Measurements from ENCODE around the gene TSR3.

TSR3 gene

GRCh38 chr16:1346422-1347285 is 5.0 kb downstream of the TSR3 start:
- H3K4me1 ChIP-seq (ENCODE audit: insufficient read depth, low read length, poor library complexity, severe bottlenecking), result peaks cover 4% of the 10 kb centered on the region
- H4K20me1 ChIP-seq (ENCODE audit: insufficient read depth, low read length, poor library complexity, severe bottlenecking), result no peaks in the 10 kb centered on the region

GRCh38 chr16:1345651-1346421 is 5.8 kb downstream of the TSR3 start:
- TF ChIP-seq CTCF (conservative IDR thresholded peaks at IDR 0.05; ENCODE audit: low read length) (no peak), EZH2phosphoT487 (IDR thresholded peaks at IDR 0.05; ENCODE audit: borderline replicate concordance) (no peak)
- no peaks in the 10 kb centered on the region for H4K20me1 ChIP-seq (ENCODE audit: insufficient read depth, low read length, poor library complexity, severe bottlenecking)
- H2AFZ ChIP-seq (ENCODE audit: low read length), result no peak overlapping the region

More at GRCh38 chr16:1346422-1347285, 5.0 kb downstream of the TSR3 start:
- Histone ChIP-seq H3K79me2 (ENCODE audit: insufficient read depth, low read length) (peaks cover 11% of the 10 kb centered on the region; the same call in 1 of the 2 replicates), H2AFZ (ENCODE audit: low read length) (no peak overlapping the region), H3K9me3 (ENCODE audit: insufficient read depth, low read depth, low read length) (no peaks in the 10 kb centered on the region), H3K9ac (ENCODE audit: low read depth, low read length, poor library complexity, severe bottlenecking) (no peak overlapping the region), H3K4me3 (ENCODE audit: low read length, poor library complexity, severe bottlenecking) (no peak overlapping the region), H3K4me2 (ENCODE audit: low read depth, low read length, poor library complexity, severe bottlenecking) (no peak overlapping the region), H3F3A (ENCODE audit: low read depth) (no peaks in the 10 kb centered on the region), H3K9me2 (replicated peaks; ENCODE audit: low read depth, low read length) (no peaks in the 10 kb centered on the region), H3K36me3 (ENCODE audit: insufficient read depth, low read length) (no peaks in the 10 kb centered on the region), H3K27me3 (ENCODE audit: insufficient read depth, low read length, poor library complexity, severe bottlenecking) (no peaks in the 10 kb centered on the region)
- TF ChIP-seq EZH2phosphoT487 (IDR thresholded peaks at IDR 0.05; ENCODE audit: borderline replicate concordance), result no peak
- TF ChIP-seq CTCF (conservative IDR thresholded peaks at IDR 0.05; ENCODE audit: low read length), result no peak

GRCh38 chr16:1345087-1345486 is 6.6 kb downstream of the TSR3 start:
- TF ChIP-seq EZH2phosphoT487 (IDR thresholded peaks at IDR 0.05; ENCODE audit: borderline replicate concordance), result no peak
- no peak for TF ChIP-seq CTCF (conservative IDR thresholded peaks at IDR 0.05; ENCODE audit: low read length)
- Histone ChIP-seq H3K9me2 (replicated peaks; ENCODE audit: low read depth, low read length) (no peaks in the 10 kb centered on the region), H3K4me1 (ENCODE audit: insufficient read depth, low read length, poor library complexity, severe bottlenecking) (peaks cover 4% of the 10 kb centered on the region), H2AFZ (ENCODE audit: low read length) (no peak overlapping the region), H3K36me3 (ENCODE audit: insufficient read depth, low read length) (no peaks in the 10 kb centered on the region), H4K20me1 (ENCODE audit: insufficient read depth, low read length, poor library complexity, severe bottlenecking) (no peaks in the 10 kb centered on the region), H3K9ac (ENCODE audit: low read depth, low read length, poor library complexity, severe bottlenecking) (no peak overlapping the region), H3K4me3 (ENCODE audit: low read length, poor library complexity, severe bottlenecking) (no peak overlapping the region), H3K9me3 (ENCODE audit: insufficient read depth, low read depth, low read length) (no peaks in the 10 kb centered on the region), H3F3A (ENCODE audit: low read depth) (no peaks in the 10 kb centered on the region), H3K27me3 (ENCODE audit: insufficient read depth, low read length, poor library complexity, severe bottlenecking) (no peaks in the 10 kb centered on the region), H3K79me2 (ENCODE audit: insufficient read depth, low read length) (no peaks in the 10 kb centered on the region), H3K4me2 (ENCODE audit: low read depth, low read length, poor library complexity, severe bottlenecking) (no peak overlapping the region)

More at GRCh38 chr16:1345651-1346421, 5.8 kb downstream of the TSR3 start:
- Histone ChIP-seq H3K27me3 (ENCODE audit: insufficient read depth, low read length, poor library complexity, severe bottlenecking) (no peaks in the 10 kb centered on the region), H3K79me2 (ENCODE audit: insufficient read depth, low read length) (peaks cover 4% of the 10 kb centered on the region; the same call in 1 of the 2 replicates), H3K36me3 (ENCODE audit: insufficient read depth, low read length) (no peaks in the 10 kb centered on the region), H3F3A (ENCODE audit: low read depth) (no peaks in the 10 kb centered on the region), H3K4me1 (ENCODE audit: insufficient read depth, low read length, poor library complexity, severe bottlenecking) (peaks cover 4% of the 10 kb centered on the region), H3K9ac (ENCODE audit: low read depth, low read length, poor library complexity, severe bottlenecking) (no peak overlapping the region), H3K9me3 (ENCODE audit: insufficient read depth, low read depth, low read length) (no peaks in the 10 kb centered on the region), H3K9me2 (replicated peaks; ENCODE audit: low read depth, low read length) (no peaks in the 10 kb centered on the region), H3K4me3 (ENCODE audit: low read length, poor library complexity, severe bottlenecking) (no peak overlapping the region), H3K4me2 (ENCODE audit: low read depth, low read length, poor library complexity, severe bottlenecking) (no peak overlapping the region)

Measured in Loucy (cell line).